OCI-LY3 (cell line): Measurements from ENCODE around the gene ULK1.

Source experiments
- CTCF ChIP-seq: fragments of 200-600, 300-600 bp; sonication (generic); IDR thresholded peaks from 2 replicates; pipeline ENCODE4 v1.5.1; 2014; ENCODE audit warnings: antibody characterized with exemption, low read length, low read depth
- EZH2phosphoT487 ChIP-seq: fragments of 200-600 bp; shearing (Covaris generic); IDR thresholded peaks from 2 replicates; pipeline ENCODE4 v1.6.1; 2018; ENCODE audit warnings: antibody characterized with exemption, mixed run types, low read depth

- TF ChIP-seq CTCF (no peak), EZH2phosphoT487 (no peak)
Observed at GRCh38 chr12:131883521-131883900, 10.9 kb upstream of the ULK1 start.
